DMS53 (cell line): ENCODE data around the gene PLB1.
"Not testable (repeated sequence)": the region's sequence is repeated elsewhere in the genome, so short reads cannot be mapped to it uniquely, and the experiment has no call there.

ENCODE experiments used
- DNase-seq: peaks from one replicate; lab custom pipeline; 2025; lab: John Stamatoyannopoulos, UW

PLB1 gene

DNA sequence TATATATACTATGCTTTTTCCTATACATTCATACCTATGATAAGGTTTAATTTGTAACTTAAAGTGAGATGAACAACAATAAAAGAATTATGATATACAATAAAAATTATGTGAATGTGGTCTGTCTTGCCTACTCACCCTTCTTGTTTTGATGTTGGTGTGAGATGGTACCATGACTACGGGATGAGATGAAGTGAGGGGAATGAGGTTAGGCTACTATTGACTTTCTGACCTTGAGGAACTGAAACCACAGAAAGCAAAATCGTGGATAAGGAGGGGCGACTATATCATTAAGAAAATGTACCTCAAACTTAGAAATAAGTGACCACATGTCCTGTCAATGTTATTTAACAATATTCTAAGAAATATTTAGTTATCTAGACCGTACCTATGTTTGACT lies 151.8 kb downstream of the PLB1 start:
- no peak for DNase-seq

- no peak for DNase-seq
Observed at GRCh38 chr2:28648147-28648546, 152.3 kb downstream of the PLB1 start.

DNA sequence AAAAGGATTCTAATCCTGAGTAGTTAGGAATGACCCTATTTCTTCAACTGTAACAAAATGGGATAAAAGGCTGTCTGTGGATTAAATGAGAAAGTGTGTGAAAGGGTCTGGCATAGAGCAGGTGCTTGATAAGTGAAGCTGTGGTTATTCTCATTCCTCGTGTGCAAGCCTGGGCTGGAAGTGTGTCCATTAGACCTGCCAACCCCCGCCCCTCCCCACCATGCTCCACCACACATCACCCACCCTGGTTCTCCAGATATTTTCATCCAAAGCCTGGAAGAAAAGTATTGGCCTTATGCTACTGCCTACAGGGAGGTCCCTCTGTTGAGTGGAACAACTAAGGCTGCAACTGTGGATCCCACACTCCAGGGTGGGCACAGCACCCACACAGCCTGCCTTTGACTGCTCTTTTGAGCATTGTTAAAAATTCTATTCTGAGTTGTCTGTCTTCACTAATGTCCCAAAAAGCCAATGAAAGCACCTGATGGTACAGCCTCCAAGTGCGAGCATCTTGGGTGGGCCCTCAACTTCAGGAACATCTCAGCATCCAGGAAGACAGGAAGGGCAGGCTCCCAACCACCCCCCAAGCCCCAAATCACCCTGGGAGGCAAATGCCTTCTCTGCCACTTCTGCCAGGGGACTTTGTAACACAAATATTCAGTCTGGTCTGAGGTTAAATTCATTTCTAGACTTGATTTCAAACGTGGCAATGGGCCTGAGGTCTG lies 153.0 kb downstream of the PLB1 start:
- no peak for DNase-seq

DNA sequence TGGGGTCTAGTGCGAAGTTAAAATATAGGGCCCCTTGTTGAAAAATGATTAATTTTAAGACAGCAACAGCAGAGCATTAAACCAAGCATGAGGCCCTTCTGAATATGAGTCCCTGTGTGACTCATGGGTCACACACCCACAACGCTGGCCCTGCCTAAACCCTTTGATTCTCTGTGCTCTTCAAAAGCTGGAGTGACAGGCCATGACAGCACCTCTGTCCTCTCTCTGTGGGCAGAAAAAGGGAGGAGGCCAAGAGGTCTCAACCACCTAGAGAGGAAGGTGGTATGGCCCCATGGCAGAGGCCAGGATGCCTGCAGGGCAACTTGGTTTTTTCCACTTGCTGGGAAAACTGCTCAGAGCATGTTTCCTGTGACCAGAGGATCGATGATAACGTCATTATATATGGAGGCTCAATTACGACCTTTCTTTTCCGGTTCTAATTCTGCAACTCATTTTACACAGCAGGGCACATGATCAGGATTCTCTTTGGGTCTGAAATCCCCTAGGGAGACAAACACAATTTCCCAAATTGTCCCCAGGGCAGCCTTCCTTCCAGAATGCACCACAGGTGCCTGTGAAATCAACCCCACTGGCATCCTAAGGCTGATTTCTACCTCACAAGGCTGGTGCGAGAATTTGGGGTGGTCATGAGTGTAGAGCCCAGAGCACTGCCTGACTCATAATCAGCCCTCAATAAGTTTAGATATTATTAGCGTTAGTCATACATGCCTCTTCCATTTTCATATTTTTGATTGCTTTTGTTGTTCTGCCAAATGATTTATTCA lies 153.8 kb downstream of the PLB1 start:
- peak; percentile 46 for DNase-seq

DNA sequence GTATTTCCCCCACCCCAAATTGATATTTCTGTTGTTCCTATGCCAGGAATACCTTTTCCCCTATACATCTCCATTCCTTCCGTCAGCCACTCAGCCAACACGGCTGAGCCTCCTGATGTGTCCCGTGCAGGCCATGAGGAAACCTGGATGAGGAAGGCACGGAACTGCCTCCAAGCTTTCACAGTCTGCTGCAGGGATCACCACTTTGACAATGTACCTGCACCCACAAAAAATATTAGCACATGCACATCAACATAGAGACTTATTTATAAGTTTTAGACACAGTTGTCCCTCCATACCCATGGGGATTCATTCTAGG lies 154.4 kb downstream of the PLB1 start:
- no peak for DNase-seq

GRCh38 chr2:28652217-28652616 lies 156.4 kb downstream of the PLB1 start:
- no peak for DNase-seq

- DNase-seq, result no peak
Observed at GRCh38 chr2:28653892-28654662, 158.2 kb downstream of the PLB1 start.

GRCh38 chr2:28654663-28655320 lies 158.9 kb downstream of the PLB1 start:
- no peak for DNase-seq

DNA sequence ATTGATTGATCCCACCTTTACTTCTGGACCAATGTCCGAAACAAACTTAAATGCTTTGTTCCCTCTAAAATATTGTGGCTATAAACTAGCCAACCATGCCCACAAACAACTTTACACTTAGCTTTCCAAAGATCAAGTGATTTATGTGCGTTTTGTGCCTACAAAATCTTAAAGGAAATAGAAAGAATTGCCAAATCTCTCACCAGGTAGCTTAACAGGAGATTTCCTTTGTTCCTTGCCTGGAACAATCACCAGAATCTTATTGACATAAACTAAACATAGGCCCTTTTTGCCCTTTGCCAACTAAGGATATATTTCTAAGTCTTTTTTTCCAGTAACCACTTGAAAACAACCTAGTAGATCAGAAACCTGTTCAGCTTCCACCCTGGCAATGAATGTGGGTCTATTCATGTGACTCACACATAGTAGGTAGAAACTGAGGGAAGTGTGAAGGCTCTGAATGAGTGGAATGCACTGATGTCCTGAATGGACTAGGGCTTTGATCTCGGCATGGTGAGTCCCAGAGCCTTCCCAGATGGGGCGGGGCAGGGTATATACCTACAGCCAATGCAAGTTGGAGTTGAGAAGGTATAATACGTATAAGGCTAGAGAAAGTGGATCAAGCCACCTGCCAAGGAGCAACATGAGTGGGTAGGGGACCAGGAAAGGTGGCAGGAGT lies 161.2 kb downstream of the PLB1 start:
- no peak for DNase-seq

DNA sequence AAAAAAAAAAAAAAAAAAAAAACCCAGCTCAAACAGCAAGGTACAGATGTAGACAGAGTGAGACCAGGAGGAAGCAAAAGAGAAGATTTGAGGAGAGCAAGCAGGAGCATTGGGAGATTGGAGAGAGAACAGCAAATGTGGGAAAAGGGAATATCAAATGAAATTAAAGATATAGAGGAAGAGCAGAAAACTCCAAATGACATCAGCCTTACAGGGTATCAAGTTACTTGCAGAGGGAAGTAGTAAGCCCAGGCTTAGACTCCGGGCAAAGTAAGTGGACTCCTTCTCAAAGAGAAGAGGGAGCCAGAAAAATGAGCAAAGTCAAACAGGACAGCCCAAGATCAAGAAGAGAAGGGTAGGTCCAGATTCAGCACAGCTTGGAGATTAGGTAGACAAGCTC lies 162.5 kb downstream of the PLB1 start:
- peak; percentile 78 for DNase-seq

- no peak for DNase-seq
Observed at GRCh38 chr2:28659127-28659526, 163.3 kb downstream of the PLB1 start.

DNA sequence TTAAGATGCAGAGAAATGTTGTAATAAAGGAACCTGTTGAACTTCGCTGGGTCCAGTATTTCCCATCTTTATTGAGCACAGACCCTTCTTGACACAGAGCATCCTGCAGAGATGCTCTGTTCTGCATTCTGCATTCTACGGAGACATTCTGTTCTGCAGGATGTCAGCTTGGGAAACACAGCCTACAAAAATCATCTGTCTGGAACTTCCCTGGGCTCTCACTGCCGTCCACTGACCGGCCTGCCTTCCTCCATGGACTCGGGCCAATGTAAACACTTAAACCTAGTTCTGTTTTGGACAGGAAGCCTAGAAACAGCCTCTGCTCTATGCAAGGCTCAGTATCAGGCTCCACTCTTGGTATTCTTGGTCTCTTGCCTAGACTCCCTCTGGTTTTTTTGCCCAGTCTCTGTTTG lies 165.7 kb downstream of the PLB1 start:
- peak; percentile 82 for DNase-seq

DNA sequence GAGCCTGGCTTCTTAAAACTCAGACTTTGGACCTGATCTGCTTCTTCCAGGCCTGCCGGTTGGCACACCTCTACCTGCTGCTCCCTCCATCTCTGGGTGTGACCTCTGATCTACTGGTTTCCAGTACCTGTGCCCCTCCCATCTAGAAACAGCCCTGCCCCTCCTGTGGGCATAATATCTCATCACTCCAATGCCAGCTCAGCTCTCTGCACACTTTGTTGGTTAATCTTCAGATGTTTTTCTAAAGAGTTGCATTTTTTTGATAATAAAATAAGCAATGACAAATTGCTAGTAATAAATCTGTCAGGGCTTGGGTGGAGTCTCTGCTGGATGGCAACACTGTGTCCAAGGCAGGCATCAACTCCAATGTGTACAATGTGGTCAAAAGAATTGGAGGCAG lies 166.2 kb downstream of the PLB1 start:
- no peak for DNase-seq

GRCh38 chr2:28662468-28663181 lies 166.8 kb downstream of the PLB1 start:
- DNase-seq, result no peak

- no peak for DNase-seq
Observed at GRCh38 chr2:28663359-28663758, 167.5 kb downstream of the PLB1 start.

DNA sequence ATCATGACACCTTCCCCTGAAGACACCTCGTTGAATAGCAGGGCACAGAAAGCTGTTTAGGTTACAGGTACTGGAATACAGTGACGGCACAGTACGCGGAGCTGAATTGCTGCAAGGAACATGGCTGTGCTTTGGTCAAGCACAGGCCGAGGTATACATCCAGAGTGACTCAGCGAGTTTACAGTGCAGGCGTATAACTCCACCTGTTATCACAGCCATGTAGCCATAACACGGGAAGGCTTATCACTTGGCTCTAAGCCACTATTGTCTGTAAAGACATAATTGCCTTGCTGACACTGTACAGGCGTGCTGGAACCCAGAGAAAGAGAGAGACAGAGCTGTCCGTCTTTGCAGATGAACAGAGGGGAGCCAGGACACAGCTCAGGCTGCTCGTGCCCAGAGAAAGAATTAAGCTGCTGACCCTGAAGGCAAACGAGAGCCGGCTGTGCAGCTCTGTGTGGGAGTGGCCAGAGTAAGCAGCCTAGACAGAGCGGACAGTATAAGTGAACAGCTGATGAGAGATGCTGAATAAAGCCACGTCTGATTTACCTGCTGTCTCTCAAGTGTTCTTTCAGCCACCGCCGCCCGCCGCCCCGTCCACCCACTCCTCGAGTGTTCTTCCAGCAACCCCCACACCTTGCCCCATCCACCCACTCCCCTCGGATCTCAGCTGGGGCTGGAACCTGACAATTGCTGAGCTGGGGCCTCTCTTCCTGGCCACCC lies 168.4 kb downstream of the PLB1 start:
- peak; percentile 35 for DNase-seq

DNA sequence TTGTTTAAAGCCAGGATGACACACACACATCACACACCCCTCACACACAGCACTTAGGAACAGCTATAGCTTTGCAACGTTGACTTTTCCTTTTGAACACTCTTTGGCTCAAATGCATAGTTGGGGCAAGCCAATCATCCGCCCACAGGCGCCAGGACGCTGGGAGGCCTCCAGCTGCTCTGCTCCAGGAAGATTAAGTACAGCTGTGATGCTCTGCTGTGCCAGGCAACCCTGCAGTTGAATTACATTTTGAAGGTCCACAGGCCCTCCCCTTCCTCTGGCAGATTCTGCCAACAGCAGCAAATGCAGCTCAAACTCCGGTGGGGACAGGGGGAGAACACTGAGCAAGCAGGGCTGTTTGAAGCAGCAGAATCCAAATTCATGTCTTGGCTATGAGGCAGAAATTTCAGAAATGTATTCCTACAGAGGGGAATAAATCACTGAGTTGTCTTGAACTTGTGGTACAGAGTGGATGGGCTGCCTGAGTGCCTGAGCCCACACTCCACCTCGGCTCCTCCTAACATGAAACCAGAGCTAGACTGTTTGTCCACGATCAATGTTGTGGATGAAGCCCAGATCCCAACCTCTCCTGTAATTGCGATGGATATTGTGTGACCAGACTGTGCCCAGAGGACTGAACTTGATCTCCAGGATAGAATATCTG lies 169.3 kb downstream of the PLB1 start:
- no peak for DNase-seq

- DNase-seq, result not testable (repeated sequence)
Observed at GRCh38 chr2:28665811-28666377, 170.0 kb downstream of the PLB1 start.

GRCh38 chr2:28666496-28667184 lies 170.8 kb downstream of the PLB1 start:
- DNase-seq, result no peak
